ENCODE measurements around the gene PATE3.

PATE3 gene, protein sequence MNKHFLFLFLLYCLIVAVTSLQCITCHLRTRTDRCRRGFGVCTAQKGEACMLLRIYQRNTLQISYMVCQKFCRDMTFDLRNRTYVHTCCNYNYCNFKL

DNA sequence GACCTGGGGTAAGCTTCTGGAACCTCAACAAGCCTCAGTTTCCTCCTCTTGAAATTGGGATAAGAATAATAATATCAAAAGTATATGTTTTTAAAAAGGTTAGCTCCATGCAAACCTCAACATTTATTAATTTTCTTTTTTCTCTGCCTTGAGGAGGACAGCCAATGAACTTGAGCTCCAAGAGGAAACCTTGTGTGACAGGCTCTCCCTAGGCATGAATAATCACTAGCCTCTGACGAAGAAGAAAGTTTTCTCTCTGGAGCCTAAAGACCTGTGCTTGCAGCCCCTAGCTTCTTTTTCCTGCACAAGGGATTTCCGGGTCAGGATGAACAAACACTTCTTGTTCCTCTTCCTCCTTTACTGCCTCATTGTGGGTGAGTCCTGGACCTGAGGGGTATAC lies at the start of gene PATE3:
Gene PATE3 (plus strand): TSS at position 301 of the 400 bp plus-strand sequence. CDS start 25 bp downstream, at position 326.
- no peak for TF ChIP-seq ZFX (IDR thresholded peaks at IDR 0.05; ENCODE audit: borderline replicate concordance)
- TF ChIP-seq, protein P1, sequence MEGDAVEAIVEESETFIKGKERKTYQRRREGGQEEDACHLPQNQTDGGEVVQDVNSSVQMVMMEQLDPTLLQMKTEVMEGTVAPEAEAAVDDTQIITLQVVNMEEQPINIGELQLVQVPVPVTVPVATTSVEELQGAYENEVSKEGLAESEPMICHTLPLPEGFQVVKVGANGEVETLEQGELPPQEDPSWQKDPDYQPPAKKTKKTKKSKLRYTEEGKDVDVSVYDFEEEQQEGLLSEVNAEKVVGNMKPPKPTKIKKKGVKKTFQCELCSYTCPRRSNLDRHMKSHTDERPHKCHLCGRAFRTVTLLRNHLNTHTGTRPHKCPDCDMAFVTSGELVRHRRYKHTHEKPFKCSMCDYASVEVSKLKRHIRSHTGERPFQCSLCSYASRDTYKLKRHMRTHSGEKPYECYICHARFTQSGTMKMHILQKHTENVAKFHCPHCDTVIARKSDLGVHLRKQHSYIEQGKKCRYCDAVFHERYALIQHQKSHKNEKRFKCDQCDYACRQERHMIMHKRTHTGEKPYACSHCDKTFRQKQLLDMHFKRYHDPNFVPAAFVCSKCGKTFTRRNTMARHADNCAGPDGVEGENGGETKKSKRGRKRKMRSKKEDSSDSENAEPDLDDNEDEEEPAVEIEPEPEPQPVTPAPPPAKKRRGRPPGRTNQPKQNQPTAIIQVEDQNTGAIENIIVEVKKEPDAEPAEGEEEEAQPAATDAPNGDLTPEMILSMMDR (IDR thresholded peaks at IDR 0.05): no peak
- no peak within 1 kb of the TSS for H3K27ac ChIP-seq

DNA sequence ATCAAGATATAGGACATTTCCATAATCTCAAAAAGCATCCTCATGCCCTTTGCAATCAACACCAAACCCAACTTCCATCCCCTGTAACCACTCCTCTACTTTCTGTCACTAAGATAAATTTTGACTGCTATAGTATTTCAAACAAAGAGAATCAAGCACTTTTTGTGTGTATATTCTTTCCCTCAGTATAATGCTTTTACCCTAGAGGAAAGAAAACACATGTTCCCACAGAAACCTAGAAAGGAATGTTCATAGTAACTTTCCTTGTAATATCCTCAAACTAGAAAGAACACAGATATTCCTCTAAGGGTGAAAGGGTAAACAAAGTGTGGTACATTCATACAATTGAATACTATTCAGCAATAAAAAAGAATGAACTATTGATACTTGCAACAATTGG lies 47.3 kb upstream of the PATE3 start:
- no peak overlapping the region for H3K27ac ChIP-seq
- TF ChIP-seq, protein P1 (IDR thresholded peaks at IDR 0.05): no peak
- no peak for TF ChIP-seq ZFX (IDR thresholded peaks at IDR 0.05; ENCODE audit: borderline replicate concordance)

DNA sequence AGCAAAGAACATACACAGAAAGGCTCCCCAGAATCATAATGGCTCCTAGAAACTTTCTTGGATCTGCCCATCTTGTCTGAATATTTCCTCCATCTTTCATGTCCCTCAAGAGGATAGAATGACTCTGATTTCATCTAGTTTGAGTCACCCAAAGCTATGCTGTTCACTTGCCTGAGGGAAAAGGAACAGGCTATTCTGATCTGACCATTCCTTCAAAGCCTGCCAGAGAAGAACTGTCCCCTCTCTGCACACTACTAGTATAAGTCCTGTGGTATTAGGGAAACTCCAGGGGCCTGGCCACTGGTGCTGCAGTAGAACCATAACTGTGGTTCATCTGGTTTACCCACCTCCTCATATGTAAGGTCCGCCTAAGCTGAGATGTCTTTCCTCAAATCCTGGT lies 44.2 kb upstream of the PATE3 start:
- no peak overlapping the region for H3K27ac ChIP-seq
- no peak for TF ChIP-seq ZFX (IDR thresholded peaks at IDR 0.05; ENCODE audit: borderline replicate concordance)
- TF ChIP-seq, protein P1 (IDR thresholded peaks at IDR 0.05): no peak

DNA sequence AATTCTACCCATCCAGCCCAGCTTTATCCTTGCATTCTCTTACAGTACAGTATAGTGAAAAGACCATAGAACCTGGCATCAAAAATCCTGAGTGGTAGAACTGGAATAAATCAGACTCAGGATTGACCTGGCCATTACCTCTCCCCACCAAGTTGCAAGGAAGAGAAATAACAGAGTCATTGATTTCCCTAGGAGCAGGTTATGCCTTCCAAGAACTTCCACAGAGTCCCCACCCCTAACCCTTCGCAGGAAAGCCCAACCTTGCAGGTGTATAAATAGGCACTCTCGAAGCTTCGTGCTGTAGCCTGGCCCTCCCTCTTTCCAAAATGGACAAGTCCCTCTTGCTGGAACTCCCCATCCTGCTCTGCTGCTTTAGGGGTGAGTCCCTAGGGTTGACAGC lies 41.9 kb upstream of the PATE3 start, which contains the start of gene PATE1:
Gene PATE1 (plus strand): TSS at position 301 of the 400 bp plus-strand sequence. CDS start 26 bp downstream, at position 327.
- H3K27ac ChIP-seq: no peak within 1 kb of the TSS
- TF ChIP-seq, protein P1 (IDR thresholded peaks at IDR 0.05): no peak
- no peak for TF ChIP-seq ZFX (IDR thresholded peaks at IDR 0.05; ENCODE audit: borderline replicate concordance)

DNA sequence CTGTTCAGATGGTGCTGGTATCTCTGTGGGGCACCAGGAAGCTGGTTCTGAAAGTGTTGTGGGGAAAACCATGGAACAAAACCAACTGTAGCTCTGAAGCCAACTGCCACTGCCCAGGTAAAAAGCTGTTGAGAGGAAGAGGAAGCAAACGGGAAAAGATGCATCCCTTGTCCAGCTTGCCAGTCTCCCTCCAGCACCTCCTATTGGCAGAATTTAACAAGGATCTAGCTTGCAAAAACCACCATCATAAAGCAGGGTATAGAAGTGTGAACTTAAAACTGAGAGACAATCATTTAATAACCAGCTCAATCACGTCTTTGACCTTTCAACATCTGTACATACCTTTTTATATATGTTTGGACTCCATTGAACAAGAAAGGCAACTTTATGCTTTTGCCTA lies 37.3 kb upstream of the PATE3 start:
- no peak overlapping the region for H3K27ac ChIP-seq
- no peak for TF ChIP-seq ZFX (IDR thresholded peaks at IDR 0.05; ENCODE audit: borderline replicate concordance)
- TF ChIP-seq, protein P1 (IDR thresholded peaks at IDR 0.05): 0 out of 2 replicates have a peak, but pooled peaks have one; percentile 22

DNA sequence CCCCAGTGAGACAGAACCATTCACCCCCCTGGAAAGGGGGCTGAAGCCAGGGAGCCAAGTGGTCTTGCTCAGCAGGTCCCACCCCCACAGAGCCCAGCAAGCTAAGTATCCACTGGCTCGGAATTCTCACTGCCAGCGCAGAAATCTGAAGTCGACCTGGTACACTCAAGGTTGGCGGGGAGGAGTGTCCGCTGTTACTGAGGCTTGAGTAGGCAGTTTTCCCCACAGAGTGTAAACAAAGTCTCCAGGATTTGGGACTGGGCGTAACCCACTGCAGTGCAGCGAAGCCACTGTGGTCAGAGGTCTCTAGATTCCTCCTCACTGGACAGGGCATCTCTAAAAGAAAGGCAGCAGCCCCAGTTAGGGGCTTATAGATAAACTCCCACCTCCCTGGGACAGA lies 31.9 kb upstream of the PATE3 start:
- H3K27ac ChIP-seq: no peak overlapping the region

DNA sequence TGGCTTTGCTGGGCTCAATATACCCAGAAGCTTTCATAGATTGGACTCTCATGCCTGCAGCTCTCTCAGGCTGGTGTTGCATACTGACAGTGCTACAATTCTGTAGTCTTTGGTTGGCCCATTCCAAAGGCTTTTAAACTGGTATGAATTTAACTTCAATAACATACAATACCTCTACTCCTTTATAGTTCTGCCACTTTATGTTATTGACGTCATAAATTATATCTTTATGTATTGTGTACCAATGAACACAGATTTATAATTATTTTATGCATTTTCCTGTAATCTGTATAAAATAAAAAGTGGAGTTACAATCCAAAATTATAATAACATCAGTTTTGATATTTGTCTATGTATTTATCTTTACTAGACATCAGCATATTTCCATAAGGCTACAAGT lies 25.5 kb upstream of the PATE3 start:
- TF ChIP-seq, protein P1 (IDR thresholded peaks at IDR 0.05): no peak
- TF ChIP-seq ZFX (IDR thresholded peaks at IDR 0.05; ENCODE audit: borderline replicate concordance): no peak
- H3K27ac ChIP-seq: no peak overlapping the region

More for the DNA sequence above, 31.9 kb upstream of the PATE3 start:
- TF ChIP-seq ZFX (IDR thresholded peaks at IDR 0.05; ENCODE audit: borderline replicate concordance): no peak
- TF ChIP-seq, protein P1 (IDR thresholded peaks at IDR 0.05): no peak

Data from 22Rv1 (cell line).